OCI-LY1 (cell line): ENCODE data around the gene ZBTB16.

ENCODE experiments used
- EZH2 ChIP-seq: fragments of 200-600 bp; sonication (generic), shearing (Covaris generic); IDR thresholded peaks from 2 replicates; pipeline ENCODE4 v1.8.0; 2017; ENCODE audit warnings: borderline replicate concordance, mixed run types, mild to moderate bottlenecking, antibody characterized with exemption, low read length, moderate library complexity, mixed read lengths
- TF ChIP-seq, protein P1 (sequence below): fragments of 200-600 bp; sonication (generic), shearing (Covaris generic); IDR thresholded peaks from 2 replicates; pipeline ENCODE4 v1.5.1; 2017; ENCODE audit warnings: mild to moderate bottlenecking, antibody characterized with exemption, low read length, moderate library complexity, mixed read lengths

DNA sequence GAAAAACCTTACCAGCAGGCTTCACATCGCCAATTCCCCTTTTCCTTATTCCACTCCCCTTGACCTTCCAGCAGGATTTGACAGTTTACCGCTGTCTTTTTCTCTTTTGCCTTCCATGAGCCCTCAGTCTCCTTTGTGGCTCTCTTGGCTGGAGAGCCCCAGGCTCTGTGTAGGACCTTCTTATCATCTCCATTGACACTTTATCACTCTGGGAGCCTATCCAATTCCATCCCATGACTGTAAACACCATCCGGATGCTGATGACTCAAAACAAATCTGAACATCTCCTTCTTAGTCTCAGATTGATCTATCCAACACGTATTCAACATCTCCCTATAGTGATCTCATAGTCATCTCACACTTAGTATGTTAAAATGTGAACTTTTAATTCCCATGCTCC is 48.6 kb upstream of the ZBTB16 start:
- TF ChIP-seq, protein P1, sequence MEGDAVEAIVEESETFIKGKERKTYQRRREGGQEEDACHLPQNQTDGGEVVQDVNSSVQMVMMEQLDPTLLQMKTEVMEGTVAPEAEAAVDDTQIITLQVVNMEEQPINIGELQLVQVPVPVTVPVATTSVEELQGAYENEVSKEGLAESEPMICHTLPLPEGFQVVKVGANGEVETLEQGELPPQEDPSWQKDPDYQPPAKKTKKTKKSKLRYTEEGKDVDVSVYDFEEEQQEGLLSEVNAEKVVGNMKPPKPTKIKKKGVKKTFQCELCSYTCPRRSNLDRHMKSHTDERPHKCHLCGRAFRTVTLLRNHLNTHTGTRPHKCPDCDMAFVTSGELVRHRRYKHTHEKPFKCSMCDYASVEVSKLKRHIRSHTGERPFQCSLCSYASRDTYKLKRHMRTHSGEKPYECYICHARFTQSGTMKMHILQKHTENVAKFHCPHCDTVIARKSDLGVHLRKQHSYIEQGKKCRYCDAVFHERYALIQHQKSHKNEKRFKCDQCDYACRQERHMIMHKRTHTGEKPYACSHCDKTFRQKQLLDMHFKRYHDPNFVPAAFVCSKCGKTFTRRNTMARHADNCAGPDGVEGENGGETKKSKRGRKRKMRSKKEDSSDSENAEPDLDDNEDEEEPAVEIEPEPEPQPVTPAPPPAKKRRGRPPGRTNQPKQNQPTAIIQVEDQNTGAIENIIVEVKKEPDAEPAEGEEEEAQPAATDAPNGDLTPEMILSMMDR: no peak
- no peak for TF ChIP-seq EZH2
